Fibroblast of skin of right quadriceps (primary cell): ENCODE results near the gene CHRM4.
"Not testable (repeated sequence)": the region's sequence is repeated elsewhere in the genome, so short reads cannot be mapped to it uniquely, and the experiment has no call there.

Experiments
- DNase-seq: peaks from one replicate; pipeline ENCODE4 v3.0.0-alpha.2; 2013

Gene CHRM4

GRCh38 chr11:46381819-46382645 lies 9.5 kb downstream of the CHRM4 start:
- DNase-seq: peak; percentile 42

- peak; percentile 52 for DNase-seq
Observed at GRCh38 chr11:46381048-46381818, 10.3 kb downstream of the CHRM4 start, which contains the start of gene MDK. Gene MDK, plus strand, starts transcription at chr11:46381669. Its CDS starts 389 bp downstream, at chr11:46382058.

DNA sequence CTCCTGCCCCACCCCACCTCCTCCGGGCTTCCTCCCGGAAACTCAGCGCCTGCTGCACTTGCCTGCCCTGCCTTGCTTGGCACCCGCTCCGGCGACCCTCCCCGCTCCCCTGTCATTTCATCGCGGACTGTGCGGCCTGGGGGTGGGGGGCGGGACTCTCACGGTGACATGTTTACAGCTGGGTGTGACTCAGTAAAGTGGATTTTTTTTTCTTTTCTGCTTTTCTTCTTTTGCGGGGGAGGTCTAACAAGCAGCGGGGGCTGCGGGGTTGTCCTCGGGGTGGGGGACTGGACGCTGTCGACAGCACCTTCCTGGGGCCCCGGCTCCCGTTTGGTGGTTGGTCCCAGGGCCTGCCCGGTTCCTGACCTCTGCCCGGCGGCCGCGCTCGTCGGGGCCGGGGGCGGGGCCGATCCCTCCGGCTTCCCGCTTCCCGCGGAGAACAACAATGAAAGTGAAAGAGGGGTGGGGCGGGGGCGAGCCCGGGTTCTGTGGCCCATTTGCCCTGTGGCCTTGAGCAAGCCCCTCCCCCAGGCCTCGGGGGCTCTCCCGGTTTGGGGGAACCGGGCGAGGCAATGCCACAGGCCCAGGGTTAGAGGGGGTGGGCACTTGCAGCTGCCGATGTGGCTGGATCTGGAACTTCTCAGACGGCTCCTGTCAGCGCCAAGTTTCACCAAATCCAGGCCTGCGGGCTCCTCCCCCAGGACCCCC lies 11.1 kb downstream of the CHRM4 start:
- DNase-seq: peak; percentile 45

DNA sequence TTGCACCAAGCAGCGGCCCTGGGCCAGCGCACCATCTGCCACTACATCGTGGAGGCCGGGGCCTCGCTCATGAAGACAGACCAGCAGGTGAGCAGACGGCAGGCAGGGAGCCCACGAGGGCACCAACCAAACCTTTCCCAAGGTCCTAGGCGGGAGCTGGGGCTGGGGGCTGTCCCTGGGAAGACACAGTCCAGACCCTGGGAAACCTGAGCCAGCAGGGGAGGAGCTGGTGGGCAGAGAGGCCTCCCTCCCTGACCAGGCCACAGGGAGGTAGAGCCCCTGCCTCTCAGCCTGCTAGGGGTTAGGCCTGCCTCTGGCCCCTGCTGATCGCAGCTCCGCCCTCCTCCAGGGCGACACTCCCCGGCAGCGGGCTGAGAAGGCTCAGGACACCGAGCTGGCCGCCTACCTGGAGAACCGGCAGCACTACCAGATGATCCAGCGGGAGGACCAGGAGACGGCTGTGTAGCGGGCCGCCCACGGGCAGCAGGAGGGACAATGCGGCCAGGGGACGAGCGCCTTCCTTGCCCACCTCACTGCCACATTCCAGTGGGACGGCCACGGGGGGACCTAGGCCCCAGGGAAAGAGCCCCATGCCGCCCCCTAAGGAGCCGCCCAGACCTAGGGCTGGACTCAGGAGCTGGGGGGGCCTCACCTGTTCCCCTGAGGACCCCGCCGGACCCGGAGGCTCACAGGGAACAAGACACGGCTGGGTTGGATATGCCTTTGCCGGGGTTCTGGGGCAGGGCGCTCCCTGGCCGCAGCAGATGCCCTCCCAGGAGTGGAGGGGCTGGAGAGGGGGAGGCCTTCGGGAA lies 11.9 kb downstream of the CHRM4 start:
- not testable (repeated sequence) for DNase-seq

DNA sequence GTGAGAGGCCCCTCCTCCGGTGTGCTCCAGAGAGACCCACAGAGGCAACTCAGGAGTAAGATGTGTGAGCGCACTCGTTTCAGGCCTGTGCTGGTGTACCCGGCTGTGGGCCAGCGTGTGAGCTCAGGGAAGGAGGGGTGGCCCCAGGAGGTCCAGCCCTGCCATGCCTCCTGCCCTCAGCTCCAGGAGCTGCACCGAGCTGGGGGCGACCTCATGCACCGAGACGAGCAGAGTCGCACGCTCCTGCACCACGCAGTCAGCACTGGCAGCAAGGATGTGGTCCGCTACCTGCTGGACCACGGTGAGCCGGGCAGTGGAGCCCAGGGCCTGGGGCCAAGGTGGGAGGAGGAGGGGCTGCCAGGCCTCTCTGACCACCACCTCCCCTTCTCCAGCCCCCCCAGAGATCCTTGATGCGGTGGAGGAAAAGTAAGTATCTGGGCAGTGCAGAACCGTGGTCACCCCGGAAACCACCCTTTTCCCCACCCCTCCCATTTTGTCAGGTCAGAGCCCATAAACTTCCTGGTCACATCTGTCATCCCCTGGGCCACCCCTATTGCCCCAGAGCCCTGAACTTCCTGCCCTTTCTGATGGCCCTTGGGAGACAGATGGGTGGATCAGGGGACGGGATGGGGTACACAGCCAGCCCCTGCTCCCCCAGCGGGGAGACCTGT lies 12.6 kb downstream of the CHRM4 start:
- no peak for DNase-seq

DNA sequence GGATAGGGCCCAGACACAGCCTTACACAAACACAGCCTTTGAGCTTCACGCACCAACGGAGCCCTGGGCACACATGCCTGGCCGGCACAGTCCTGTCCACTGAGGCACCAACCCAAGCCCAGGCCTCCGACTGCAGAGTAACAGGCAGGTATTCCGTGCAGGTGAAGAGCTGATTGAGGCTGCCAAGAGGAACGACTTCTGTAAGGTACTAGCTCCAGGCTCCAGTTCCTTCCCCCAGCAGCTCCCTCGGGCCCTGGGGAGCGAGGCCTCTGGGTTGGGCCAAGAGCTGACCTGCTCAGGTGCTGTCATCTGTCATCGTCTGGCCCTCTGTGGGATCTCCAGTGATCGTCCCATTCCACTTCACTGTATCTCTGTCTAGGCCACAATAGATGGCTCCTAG lies 13.3 kb downstream of the CHRM4 start:
- no peak for DNase-seq

- DNase-seq: no peak
Observed at GRCh38 chr11:46377831-46378230, 13.7 kb downstream of the CHRM4 start.

GRCh38 chr11:46377290-46377689 lies 14.3 kb downstream of the CHRM4 start:
- no peak for DNase-seq

DNA sequence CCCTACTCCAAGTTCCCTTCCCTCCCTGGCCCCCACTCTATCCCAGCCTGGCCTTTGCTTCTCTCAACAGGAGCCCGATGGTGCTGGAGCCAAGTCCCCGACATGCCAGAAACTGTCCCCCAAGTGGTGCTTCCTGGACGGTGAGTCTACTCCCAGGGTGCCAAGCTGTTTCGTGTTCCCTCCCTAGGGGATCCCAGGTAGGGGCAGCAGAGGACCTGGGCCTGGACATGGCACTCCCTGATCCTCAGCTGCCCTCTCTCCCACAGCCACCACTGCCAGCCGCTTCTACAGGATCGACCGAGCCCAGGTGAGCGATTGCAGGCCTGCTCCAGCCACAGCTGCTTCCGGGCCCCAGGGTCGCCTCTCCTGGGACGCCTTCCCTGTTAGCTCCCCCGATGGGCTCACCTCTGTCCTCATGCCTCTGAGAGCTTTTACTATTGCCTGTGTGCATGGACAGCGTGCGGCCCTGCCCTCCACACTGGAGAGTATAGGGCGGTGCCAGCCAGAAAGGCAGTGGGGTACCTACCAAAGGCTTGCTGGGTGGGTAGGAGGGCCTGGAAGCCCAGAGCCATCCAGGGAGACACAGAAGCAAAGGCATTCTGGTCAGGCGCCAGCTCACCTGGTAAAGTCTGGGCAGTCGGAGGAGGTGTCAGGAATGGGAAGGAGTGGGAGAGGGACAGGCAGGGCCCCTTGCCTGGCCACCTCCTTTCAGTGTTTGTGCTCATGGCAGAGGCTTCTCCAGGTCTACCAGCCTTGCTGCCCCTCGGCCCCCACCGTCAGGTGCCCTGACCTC lies 15.1 kb downstream of the CHRM4 start:
- no peak for DNase-seq

DNA sequence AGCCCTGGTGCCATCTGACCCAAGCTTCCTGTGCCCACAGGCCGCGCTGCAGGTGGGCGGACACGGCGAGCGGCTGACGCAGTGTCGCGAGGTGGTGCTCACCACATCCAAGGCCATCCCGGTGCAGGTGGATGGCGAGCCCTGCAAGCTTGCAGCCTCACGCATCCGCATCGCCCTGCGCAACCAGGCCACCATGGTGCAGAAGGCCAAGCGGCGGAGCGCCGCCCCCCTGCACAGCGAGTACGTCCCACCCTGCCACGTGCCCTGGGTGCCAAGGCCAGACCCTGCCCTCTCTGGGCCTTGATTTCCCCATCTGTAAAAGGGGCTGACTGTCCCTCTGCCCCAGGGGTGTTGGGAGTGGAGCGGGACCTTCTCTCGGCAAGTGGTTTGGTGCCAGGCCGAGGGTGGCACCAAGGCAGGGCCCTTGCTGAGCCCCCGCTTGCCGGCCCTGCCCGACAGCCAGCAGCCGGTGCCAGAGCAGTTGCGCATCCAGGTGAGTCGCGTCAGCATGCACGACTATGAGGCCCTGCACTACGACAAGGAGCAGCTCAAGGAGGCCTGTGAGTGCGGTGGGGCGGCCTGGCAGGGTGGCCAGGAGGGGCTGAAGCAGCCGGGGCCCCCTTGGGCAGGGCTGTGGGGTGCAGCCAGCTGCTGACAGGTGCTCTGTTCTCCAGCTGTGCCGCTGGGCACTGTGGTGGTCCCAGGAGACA lies 16.0 kb downstream of the CHRM4 start:
- DNase-seq: no peak

GRCh38 chr11:46374815-46375214 lies 16.8 kb downstream of the CHRM4 start:
- no peak for DNase-seq

- no peak for DNase-seq
Observed at GRCh38 chr11:46373787-46374740, 17.5 kb downstream of the CHRM4 start.

DNA sequence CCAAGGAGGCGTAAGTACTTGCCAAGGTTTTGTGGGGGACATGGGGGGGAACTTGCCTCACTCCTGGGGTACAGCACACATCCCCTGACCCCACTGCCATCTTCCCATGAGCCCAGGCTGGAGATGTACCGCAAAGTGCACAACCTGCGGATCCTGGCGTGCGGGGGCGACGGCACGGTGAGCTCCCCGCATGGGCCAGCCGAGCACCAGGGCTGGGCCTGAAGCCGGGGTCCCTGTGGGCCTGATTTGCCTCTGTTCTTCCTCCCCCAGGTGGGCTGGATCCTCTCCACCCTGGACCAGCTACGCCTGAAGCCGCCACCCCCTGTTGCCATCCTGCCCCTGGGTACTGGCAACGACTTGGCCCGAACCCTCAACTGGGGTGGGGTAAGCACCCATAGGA lies 19.1 kb downstream of the CHRM4 start:
- not testable (repeated sequence) for DNase-seq

- no peak for DNase-seq
Observed at GRCh38 chr11:46372086-46372485, 19.5 kb downstream of the CHRM4 start.

DNA sequence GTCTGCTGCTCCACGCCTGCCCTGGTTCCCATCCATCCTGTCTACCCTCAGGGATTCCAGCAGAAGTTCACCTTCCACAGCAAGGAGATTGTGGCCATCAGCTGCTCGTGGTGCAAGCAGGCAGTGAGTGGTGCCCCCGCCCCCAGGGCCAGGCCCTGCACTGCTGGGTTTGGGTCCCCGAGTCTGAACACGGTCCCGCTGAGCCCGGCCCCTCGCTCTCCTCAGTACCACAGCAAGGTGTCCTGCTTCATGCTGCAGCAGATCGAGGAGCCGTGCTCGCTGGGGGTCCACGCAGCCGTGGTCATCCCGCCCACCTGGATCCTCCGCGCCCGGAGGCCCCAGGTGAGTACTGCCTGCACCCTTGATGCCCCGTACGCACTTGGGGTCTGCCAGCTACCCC lies 20.3 kb downstream of the CHRM4 start:
- not testable (repeated sequence) for DNase-seq

GRCh38 chr11:46370253-46370652 lies 21.3 kb downstream of the CHRM4 start:
- no peak for DNase-seq

DNA sequence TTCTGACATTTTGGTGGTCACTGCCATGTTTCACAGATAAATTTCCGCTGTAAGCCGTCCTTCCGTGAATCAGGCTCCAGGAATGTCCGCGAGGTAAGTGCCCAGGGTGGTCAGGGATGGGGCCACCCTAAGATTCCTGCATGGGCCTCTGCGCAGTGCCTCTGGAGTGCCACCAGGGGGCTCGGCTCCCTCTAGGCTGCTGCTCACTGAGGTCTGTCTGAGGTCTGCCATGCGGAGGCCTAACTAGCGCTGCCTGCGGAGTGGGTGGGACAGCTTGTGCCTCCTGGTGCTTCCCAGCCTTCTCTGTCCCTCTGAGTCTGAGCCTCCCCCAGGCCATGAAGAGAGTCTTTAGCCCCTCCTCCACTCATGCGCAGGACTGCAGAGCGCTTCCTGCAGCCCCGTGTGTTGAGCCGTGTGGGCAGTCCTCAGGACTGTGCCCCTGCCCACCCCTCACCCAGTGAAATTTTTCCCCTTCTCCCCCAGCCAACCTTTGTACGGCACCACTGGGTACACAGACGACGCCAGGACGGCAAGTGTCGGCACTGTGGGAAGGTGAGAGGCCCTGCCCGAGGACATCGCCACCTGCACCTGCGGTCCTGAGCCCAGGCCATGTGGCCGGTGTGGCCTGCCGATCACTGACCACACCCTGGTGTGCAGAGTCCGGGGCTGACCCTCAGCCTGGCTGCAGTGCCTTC lies 22.0 kb downstream of the CHRM4 start:
- peak; percentile 67 for DNase-seq

DNA sequence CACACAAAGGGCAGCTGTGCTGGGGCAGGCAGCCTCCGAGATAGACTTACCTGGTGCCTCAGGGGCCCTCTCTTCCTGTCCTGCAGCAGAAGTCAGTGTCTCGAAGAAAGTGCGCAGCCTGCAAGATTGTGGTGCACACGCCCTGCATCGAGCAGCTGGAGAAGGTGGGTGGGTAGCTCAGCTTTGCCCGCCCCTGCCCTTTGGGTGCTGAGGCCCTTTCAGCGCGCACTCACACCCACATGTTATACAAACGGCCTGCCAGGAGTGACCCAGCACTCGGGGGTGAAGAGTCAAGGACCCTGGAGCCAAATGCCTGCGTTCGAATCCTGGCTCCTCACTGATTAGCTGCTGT lies 23.7 kb downstream of the CHRM4 start:
- no peak for DNase-seq
